GM21825 (cell line): ENCODE data around the gene PRSS33.

Experiments
- ATAC-seq: cut with Tn5 transposase; IDR thresholded peaks from one replicate; pipeline ENCODE4 v1.9.1; 2021; ENCODE audit warnings: mild to moderate bottlenecking, moderate library complexity; ENCODE audit not compliant: unreplicated experiment

PRSS33 gene

DNA sequence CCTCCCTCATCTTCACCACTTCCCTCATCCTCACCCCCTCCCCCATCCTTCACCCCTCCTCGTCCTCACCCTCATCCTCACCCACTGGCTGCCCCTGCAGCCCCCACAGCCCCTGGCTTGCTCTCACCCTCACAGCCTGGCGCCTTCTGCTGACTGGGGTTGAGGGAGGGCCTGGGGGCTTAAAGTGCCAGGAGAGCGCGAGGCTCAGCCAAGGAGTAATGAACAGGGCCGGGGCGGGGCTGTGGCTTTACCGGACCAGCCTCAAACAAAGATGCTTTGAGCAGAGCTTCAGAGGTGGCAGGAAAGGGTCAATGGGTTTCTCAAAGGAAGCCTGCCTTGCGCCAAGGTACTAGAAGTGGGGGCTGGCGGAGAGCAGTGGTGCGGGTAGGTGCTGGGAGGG, at the start of gene PRSS33:
PRSS33 (minus strand) TSS at position 155 of the 400 bp plus-strand sequence. CDS start 1,013 bp downstream, outside the sequence.
- ATAC-seq: no peak

DNA sequence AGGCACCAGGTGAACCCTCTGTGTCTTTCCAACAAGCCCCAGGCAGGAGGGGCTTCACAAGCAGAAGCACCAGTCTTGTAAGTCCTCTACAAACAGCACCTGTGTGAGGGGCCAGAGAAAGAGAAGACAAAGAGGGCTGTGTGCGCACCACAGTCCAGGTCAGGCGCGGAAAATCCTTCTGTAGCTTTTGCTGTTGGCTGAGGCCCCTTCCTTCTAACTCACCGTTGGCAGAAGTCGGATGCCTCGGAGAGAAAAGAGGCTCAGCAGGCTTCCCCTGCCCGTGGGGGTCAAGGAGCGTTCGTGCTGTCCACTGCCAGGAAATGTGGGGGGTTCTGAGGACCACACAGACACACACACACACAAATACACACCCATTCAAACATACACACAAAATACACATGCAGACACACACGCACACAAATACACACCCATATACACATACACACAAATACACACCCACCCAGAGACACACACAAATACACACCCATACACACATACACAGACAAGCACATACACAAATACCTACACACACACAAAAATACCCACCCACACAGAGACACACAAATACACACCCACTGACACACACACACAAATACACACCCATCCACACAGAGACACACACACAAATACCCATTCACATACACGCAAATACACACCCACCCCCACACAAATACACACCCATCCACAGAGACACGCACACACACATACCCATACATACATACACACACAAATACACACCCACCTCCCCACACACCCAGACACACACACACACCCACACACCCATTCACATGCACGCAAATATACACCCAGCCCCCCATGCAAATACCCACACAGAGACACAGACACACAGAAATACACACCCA, 49.5 kb upstream of the PRSS33 start:
- no peak for ATAC-seq

- ATAC-seq: no peak
Observed at GRCh38 chr16:2835638-2836493, 48.5 kb upstream of the PRSS33 start.

DNA sequence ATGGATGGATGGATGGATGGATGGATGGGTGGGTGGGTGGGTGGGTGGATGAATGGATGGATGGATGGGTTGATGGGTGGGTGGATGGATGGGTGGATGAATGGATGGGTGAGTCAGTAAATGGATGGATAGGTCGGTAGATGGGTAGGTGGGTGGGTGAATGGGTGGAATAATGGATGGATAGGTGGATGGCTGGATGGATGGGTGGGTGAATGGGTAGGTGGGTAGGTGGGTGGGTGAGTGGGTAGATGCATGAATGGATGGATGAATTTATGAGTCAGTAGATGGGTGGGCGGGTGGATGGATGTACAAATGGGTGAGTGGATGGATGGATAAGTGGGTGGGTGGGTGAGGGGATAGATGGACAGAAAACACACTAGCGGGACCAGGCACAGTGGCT, 47.6 kb upstream of the PRSS33 start:
- no peak for ATAC-seq

- ATAC-seq: no peak
Observed at GRCh38 chr16:2833776-2834175, 46.4 kb upstream of the PRSS33 start.

- no peak for ATAC-seq
Observed at GRCh38 chr16:2831203-2831602, 43.8 kb upstream of the PRSS33 start.

GRCh38 chr16:2830355-2830695, 43.0 kb upstream of the PRSS33 start:
- no peak for ATAC-seq

DNA sequence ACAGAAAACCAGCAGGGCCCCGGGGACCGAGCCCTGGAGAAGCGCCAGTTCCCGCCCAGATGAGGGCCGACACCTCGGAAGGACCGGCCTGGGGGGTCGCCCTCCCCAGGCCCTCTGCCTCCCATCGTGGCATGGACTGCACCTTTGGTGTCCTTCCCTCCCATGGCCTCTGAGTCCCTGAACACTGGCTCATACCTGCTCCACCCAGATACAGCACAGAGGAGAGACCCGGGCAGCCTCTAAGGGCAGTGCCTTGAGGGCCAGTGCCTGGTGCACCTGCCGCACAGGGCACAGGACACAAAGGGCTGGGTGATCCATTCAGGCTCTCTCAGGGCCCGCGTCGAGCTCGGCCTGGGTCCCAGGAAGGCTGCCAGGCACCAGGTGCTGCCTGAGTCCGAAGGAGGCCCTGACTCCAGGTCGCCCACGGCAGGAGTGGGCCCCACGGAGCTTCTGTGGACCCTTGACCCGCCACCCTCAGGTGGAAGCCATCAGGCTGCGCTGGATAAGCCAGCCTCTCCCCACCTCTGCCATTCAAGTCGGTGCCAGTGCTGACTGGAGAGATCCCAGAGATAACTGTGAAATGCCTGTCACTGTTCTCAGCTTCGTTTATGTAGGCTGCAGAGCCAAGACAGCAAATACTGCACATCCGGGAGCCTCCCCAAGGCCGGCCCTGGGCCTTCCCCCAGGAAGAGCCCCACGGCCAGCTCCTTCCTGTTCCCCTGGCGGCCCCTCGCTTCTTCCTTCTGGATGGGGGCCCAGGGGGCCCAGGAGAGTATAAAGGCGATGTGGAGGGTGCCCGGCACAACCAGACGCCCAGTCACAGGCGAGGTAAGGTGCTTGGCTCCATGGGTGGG, 42.4 kb upstream of the PRSS33 start, which contains the start of gene ZG16B:
ZG16B (plus strand) TSS at position 803 of the 854 bp plus-strand sequence. CDS start 139 bp downstream, outside the sequence.
- no peak for ATAC-seq

DNA sequence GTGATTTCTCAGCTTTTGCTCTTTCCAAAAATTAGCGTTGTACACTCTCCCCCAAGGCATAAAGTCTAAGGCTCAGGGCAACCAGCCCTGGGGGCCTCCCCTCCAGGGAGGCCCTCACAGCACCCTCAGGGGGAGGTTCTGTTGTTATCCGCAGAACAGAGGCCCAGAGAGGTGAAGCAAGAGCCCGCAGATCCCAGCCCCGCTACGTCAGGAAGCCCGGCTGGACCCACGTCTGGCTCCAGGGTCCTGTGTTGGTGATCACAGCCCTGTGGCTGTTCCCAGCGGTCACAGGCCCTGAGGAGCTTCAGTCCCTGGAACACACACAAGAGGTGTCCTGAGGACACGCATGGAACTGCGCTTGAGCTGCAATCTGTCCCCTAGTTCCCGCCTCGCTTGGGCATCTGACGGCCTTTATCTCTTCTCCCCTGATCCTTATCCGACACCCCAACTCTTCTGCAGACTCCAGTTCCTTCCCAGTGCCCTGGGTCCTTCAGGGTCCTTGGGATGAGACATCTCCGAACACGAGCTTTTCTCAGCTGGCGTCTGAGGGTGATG, 41.6 kb upstream of the PRSS33 start:
- no peak for ATAC-seq

- ATAC-seq: no peak
Observed at GRCh38 chr16:2828521-2828840, 41.1 kb upstream of the PRSS33 start.

- no peak for ATAC-seq
Observed at GRCh38 chr16:2827831-2828520, 40.6 kb upstream of the PRSS33 start.

DNA sequence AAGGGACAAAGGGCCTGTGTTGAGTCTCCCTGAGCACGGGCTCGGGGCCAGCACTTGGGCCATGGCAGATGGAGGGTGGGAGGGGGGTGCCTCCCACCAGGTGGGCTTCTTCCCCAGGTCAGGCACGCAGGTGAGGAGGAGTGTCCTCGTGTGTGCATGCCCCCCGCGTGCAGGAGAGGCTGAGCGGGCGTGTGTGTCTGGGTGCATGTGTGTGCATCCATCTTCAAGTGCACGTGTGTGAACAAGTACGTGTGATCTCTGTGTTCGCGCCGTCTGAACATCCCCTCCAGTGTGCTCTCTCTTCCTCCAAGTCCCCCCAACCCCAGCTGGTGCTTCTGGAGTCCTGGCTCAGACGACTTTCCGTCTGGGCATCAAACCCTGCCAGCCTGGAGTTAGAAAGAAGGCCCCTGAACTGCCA, 40.0 kb upstream of the PRSS33 start:
- no peak for ATAC-seq

DNA sequence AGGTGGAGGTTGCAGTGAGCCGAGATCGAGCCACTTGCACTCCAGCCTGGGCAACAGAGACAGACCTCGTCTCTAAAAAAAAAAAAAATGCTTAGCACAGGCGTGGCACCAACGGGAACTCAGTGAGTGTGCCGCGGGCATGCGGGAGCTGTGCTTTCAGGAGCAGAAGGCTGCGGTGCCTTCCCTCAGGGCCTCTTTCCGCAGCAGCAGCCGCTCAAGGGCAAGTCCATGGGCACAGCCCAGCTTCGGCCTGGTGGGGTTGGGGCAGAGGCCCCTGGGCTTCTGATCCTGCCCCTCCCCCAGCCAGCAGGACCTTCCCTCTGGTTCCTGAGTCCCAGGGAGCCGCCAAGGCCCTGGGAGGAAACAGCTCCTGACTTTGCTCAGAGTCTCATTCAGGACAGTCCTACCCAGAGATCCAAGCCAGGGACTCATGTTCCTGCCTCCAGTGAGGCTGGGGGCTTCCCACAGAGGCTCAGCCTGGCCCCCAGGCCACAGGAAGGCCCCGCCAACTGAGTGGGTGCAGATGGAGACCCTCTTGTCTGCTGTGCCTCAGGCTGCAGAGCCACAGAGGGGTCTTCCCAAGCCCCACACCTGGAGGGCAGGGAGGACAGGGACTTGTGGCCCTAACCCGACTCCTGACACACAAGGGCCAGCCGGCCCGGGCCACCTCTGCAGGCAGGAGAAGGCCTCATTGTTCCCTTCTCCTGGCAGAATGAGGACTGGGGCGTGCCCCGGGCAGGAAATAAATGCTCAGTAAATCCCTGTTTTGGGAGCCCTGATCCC, 39.4 kb upstream of the PRSS33 start:
- ATAC-seq: no peak

DNA sequence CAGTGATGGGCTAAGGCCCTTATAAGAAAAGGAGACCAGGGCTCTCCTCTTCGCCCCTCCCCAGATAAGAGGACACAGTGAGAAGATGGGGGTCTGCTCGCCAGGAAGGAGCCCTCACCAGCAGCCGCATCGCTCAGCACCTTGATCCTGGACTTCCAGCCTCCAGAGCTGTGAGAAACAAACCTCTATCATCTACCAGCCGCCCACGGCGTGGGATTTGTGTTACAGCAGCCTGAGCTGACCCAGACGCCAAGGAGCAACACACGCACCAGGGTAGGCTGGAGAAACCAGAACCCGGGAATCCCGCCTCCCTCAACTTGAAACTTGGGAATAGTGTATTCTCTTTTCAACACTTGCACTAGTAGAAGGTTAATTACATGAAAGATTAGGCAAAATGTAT, 38.5 kb upstream of the PRSS33 start:
- ATAC-seq: no peak

GRCh38 chr16:2825049-2825742, 37.8 kb upstream of the PRSS33 start:
- ATAC-seq: no peak

GRCh38 chr16:2824626-2825025, 37.3 kb upstream of the PRSS33 start:
- ATAC-seq: no peak

GRCh38 chr16:2822496-2822895, 35.1 kb upstream of the PRSS33 start:
- no peak for ATAC-seq

GRCh38 chr16:2822158-2822495, 34.8 kb upstream of the PRSS33 start:
- ATAC-seq: no peak
